ENCODE measurements around the gene PAX2.

The PAX2 gene

DNA sequence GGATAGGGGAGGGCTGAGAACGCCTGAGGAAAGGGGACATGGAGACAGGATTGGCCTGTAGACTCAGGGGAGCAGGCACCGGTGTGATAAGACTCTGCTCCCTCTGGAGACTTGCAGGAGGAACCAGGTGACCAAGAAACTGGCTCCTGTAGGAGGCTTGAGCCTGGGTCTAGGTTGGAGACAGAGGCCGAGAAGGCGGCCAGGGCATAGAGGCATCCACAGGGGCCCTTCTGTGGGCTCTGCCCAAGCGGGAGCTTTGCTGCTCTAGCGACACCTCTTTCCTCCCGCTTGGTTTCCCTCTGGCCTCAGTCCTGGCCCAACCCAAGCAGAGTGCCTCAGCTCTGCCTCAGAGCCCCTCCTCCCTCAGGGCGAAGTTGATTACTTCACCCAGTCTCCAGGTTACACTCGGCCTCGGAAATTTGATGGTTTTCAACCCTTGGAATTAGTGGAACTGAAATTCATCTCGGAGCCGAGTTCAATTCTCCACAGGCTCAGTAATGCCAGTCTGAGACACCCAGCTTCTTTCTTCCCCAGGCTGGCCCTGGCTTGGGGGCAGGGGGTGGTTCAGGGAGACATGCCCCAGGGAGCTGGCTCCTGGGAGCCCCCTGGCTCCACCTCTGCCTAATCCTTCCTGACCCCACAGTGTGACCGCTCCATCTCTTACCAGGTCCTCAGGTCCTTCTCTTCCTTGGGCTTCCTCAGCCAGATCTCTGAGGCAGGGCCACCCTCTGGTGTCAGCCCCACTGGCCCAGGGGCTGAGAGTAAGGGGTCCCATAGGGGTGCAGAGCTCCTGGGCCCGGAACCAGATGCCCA lies 60.4 kb downstream of the PAX2 start:
- TF ChIP-seq, protein P1, sequence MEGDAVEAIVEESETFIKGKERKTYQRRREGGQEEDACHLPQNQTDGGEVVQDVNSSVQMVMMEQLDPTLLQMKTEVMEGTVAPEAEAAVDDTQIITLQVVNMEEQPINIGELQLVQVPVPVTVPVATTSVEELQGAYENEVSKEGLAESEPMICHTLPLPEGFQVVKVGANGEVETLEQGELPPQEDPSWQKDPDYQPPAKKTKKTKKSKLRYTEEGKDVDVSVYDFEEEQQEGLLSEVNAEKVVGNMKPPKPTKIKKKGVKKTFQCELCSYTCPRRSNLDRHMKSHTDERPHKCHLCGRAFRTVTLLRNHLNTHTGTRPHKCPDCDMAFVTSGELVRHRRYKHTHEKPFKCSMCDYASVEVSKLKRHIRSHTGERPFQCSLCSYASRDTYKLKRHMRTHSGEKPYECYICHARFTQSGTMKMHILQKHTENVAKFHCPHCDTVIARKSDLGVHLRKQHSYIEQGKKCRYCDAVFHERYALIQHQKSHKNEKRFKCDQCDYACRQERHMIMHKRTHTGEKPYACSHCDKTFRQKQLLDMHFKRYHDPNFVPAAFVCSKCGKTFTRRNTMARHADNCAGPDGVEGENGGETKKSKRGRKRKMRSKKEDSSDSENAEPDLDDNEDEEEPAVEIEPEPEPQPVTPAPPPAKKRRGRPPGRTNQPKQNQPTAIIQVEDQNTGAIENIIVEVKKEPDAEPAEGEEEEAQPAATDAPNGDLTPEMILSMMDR (IDR thresholded peaks at IDR 0.05) = no peak

- TF ChIP-seq, protein P1 (IDR thresholded peaks at IDR 0.05) = no peak
Observed at GRCh38 chr10:100806356-100806645, 60.9 kb downstream of the PAX2 start.

DNA sequence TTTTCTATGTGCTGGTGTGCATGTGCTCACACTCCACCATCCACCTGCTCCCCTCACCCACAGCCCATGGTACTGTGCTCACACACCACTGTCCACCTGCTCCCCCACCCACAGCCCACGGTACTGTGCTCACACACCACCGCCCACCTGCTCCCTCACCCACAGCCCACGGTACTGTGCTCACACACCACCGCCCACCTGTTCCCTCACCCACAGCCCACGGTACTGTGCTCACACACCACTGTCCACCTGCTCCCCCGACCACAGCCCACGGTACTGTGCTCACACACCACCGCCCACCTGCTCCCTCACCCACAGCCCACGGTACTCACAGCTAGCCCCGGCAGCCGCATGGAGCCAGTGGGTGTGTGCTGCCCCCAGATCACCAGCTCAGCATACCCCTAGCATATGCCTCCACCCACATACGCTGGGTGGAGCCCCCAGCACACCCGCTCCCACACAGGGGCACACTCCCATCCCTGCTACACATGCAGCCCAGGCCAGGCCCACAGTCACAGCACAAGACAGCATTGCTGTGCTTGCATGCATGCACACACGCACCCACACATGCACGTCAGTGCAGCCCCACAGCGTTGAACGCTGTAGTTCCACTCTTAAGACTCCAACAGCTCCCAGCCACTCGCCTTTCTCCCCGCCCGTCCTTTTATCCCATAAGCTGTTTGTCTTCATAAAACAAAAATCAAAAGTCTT lies 62.0 kb downstream of the PAX2 start:
- TF ChIP-seq, protein P1 (IDR thresholded peaks at IDR 0.05) = no peak

GRCh38 chr10:100808876-100809275 lies 63.5 kb downstream of the PAX2 start:
- TF ChIP-seq, protein P1 (IDR thresholded peaks at IDR 0.05) = no peak

DNA sequence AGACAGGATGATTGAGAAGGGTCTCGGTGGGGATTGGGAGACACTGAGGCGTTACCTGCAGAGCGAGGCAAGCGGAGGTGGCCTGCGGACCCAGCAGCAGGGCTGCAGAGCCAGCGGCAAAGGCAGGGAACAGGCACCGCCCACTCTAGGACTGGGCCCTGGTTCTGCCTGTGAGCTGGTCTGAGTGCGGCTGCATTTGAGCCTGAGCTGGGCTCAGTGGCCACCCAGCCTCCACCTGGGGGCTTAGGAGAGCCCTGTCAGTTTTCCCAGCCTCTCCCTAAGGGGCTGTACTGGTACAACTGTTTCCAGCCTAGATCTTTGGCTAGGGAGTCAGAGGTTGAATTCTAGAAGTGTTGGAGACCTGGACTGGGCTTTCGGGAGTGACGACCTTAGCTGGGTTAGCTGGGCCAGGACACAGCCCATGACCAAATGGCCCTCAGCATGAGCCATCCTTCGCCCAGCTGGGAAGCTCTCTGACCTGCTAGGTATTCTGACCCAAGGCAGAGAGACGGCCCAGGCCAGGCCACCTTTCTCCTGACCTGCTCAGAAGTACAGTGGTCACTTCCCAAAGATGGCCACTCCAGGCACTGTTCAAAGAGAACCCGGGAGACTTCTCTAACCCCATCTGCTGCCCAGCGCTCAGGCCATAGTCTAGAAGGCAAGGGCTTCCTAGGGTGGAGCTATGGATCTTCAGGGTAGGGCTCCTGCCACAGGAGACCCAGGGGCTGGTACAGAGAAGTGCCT lies 64.9 kb downstream of the PAX2 start:
- TF ChIP-seq, protein P1 (IDR thresholded peaks at IDR 0.05) = no peak

DNA sequence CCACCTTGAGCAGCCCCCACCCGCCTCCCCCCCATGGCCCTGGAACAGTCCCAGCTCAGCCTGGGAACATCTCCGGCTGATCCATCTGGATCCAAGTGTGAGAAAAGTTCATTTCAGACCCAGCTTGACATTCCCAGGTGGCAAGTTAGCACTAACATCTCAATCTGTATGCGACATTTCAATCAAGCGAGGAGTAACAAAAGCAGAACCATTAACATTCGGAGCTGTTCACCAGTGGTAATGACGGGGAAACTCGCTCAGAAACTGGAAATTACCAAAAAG lies 65.4 kb downstream of the PAX2 start:
- TF ChIP-seq, protein P1 (IDR thresholded peaks at IDR 0.05) = no peak

- TF ChIP-seq, protein P1 (IDR thresholded peaks at IDR 0.05) = no peak
Observed at GRCh38 chr10:100811261-100811660, 65.9 kb downstream of the PAX2 start.

All from LNCAP (cell line).